NT2/D1 (cell line): ENCODE measurements around the gene KIR2DL4.
"Not testable (repeated sequence)": the region's sequence is repeated elsewhere in the genome, so short reads cannot be mapped to it uniquely, and the experiment has no call there.

ENCODE experiments used
- SUZ12 ChIP-seq: IDR thresholded peaks from 2 replicates; pipeline ENCODE4 v1.6.1; 2011; ENCODE audit not compliant: insufficient read length, insufficient read depth; ENCODE audit errors: extremely low read depth
- YY1 ChIP-seq: IDR thresholded peaks from 2 replicates; pipeline ENCODE4 v1.6.1; 2011; ENCODE audit not compliant: insufficient read length, insufficient read depth
- ZNF274 ChIP-seq: IDR thresholded peaks from 2 replicates; pipeline ENCODE4 v1.6.1; 2011; ENCODE audit warnings: mild to moderate bottlenecking, low read depth, low read length

GRCh38 chr19:54859421-54859820 lies 56.0 kb downstream of the KIR2DL4 start:
- TF ChIP-seq SUZ12, ZNF274, YY1: not testable (repeated sequence)
